HTERT RPE-1 (cell line): ENCODE data around the gene NR0B1.

ENCODE experiments used
- in situ Hi-C: fragments of 300-500 bp; cut with MboI; formaldehyde crosslinking; loops from 4 replicates; pipeline ENCODE4 v1.14.3; 2020; ENCODE audit warnings: low sequenced_read_pairs

The NR0B1 gene

DNA sequence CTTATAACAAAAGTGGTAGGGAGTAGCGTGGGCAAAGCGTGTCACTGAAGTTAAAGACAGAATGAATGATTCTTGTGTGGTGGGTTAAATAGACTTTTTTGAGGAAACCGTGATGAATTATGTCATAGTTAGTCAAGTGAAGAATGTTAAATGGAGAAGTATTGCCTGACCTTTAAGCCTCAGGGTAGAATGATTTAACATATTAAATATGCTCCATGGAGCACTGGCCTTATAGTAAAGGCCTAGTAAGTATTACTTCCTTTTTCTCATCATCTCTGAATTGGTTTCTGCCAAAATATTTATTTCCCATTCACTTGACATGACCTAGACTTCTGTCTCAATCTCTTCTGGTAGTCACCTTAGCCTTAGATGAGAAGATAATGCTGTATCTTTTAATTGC lies 38.6 kb downstream of the NR0B1 start:
- in situ Hi-C loops: no loop called here

GRCh38 chrX:30262763-30263162 lies 46.4 kb downstream of the NR0B1 start:
- in situ Hi-C loops: no loop called here

DNA sequence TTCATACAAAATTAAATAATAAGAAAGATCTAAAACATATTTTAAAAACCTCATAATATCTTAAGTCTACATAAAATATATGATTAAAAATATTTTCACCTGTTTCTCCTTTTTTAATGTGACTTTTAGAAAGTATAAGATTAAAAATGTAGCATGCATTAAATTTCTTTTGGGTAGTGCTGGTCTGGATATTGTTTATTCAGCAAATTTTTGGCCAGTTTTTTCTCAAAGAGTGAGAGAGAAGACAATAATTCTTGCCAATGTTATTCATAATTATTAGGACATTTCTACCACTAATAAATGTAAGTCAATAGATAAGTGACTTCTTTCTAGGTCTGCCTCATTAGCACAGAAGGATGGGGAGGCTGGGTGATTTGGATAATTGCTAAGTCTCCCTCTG lies 48.2 kb downstream of the NR0B1 start:
- in situ Hi-C loops: no loop called here

- in situ Hi-C loops: no loop called here
Measured at GRCh38 chrX:30259927-30260326, 49.3 kb downstream of the NR0B1 start.
